RWPE1 (cell line): Measurements from ENCODE around the gene PIK3R1.
A peak's percentile ranks its signal among the peaks of the same experiment; 100 is the strongest.

Experiments used
- CTCF ChIA-PET: fragments of 350-600 bp; sonication (Branson Sonifier 250); formaldehyde crosslinking; extraction: SDS; loops from one replicate; lab custom pipeline; 2021; lab: Yijun Ruan, JAX
- POLR2A ChIA-PET: fragments of 400-600 bp; formaldehyde crosslinking; extraction: SDS; loops from one replicate; lab custom pipeline; 2020; ENCODE audit warnings: antibody characterized with exemption; ENCODE audit not compliant: low non-redundant PET; lab: Yijun Ruan, JAX
- DNase-seq: peaks from one replicate; pipeline ENCODE4 v3.0.0; 2012; ENCODE audit warnings: low spot score
- H3K27ac ChIP-seq: fragments of 450-650 bp; 2 replicates; pipeline ENCODE4 v1.5.1; 2017
- TF ChIP-seq, protein P1 (sequence below): fragments of 450-650 bp; conservative IDR thresholded peaks from 2 replicates; pipeline ENCODE4 v1.5.1; 2017; ENCODE audit warnings: low read depth, mild to moderate bottlenecking

PIK3R1 gene

GRCh38 chr5:68267066-68267465, 51.5 kb downstream of the PIK3R1 start:
- ChIA-PET POLR2A (no interaction called here), CTCF (interaction anchor here (0.5 kb wide), 1 partner anchor 772 kb away, joined by 3 read pairs; no protein-coding TSS in a partner anchor)
- no peak for DNase-seq
- TF ChIP-seq, protein P1, sequence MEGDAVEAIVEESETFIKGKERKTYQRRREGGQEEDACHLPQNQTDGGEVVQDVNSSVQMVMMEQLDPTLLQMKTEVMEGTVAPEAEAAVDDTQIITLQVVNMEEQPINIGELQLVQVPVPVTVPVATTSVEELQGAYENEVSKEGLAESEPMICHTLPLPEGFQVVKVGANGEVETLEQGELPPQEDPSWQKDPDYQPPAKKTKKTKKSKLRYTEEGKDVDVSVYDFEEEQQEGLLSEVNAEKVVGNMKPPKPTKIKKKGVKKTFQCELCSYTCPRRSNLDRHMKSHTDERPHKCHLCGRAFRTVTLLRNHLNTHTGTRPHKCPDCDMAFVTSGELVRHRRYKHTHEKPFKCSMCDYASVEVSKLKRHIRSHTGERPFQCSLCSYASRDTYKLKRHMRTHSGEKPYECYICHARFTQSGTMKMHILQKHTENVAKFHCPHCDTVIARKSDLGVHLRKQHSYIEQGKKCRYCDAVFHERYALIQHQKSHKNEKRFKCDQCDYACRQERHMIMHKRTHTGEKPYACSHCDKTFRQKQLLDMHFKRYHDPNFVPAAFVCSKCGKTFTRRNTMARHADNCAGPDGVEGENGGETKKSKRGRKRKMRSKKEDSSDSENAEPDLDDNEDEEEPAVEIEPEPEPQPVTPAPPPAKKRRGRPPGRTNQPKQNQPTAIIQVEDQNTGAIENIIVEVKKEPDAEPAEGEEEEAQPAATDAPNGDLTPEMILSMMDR = no peak
- H3K27ac ChIP-seq = no peak overlapping the region

DNA sequence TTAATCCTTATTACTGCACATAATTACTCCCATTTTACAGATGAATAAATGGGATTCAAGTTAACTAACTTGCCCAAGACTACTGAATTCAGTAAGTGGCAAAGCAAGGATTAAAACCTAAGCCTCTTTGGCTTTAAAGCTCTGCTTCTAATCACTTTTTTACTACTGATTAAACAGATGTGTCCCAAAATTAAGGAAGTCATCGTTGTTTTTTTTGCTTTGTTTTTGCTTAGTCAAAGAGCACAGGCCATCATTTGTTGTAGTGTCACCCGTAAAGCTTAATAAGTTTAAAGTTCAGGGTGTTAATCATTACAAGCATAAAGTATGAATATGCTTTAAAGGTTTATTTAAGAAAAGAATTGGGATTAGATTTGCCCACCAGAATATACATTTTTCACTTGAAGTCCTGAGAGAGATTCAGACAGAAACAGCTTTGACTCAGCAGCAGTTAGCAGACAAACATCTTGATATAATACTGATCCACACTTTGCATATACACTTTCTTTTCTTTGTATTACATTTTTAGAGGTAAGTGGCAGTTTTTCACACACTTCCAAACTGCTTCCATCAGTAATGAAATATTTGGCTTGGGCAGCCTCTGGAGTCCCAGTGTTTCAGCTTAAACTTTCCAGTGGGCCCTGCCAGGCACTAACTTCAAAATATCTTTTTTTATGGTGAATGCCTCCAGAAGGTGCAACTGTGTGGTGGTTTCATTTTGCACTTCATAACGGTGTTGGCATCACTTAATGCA, 52.7 kb downstream of the PIK3R1 start:
- TF ChIP-seq, protein P1 = no peak
- CTCF ChIA-PET = interaction anchor here (0.6 to 0.7 kb wide), 2 partner anchors 1022 to 1028 kb away, joined by 4 to 8 read pairs; no protein-coding TSS in a partner anchor
- H3K27ac ChIP-seq = peak overlapping the region; percentile 65
- DNase-seq = no peak
- POLR2A ChIA-PET = no interaction called here

GRCh38 chr5:68268852-68269130, 53.2 kb downstream of the PIK3R1 start:
- H3K27ac ChIP-seq = peak overlapping the region; percentile 65
- TF ChIP-seq, protein P1 = no peak
- ChIA-PET POLR2A (no interaction called here), CTCF (no interaction called here)
- no peak for DNase-seq

DNA sequence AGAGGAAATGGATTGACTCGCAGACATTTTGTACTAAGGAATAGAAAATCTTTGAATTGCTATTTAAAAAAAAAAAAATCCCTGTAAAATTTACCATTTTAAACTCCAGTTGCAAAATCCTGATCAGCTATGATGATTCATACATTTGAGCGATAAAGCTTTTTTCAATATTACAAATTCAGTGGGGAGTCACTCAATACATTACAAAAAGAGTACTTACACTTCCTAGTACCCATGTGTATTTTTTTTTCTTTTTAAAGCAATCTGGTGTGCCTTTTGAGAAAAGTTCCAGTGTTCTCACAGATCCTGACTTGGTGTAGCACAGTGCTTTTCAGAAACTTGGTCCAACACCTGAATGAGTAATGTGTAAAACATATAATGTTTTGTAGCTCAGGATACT, 54.3 kb downstream of the PIK3R1 start:
- POLR2A ChIA-PET = no interaction called here
- TF ChIP-seq, protein P1 = no peak
- no peak for DNase-seq
- CTCF ChIA-PET = interaction anchor here (0.6 to 1.5 kb wide), 5 partner anchors 17 to 1024 kb away, joined by 3 to 7 read pairs (median 5); no protein-coding TSS in a partner anchor
- no peak overlapping the region for H3K27ac ChIP-seq

DNA sequence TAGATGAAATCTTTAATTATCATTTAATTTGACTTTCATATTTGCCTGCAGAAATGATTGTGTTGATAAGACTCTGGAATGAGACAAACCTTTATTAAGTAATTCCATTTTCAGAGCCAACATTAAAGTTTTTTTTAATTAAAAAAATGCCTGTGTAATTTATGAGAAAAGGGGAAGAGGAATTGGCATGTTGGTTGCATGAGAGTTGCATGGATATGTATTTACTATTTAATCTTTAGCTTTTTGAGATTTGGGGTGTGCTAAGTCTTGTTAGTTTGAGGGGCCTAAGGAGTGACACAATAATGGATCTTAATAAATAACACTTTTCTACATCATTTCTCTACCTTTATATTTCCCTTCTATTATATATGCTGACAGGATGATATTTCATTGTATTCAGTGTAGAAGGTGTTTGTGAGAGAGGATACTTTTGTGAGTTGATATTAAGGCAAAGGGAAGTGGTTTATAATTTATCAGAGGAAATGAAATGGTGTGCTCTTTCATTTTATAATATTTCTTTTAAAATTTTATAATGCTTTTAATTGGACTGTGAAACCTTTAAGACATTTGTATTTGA, 54.9 kb downstream of the PIK3R1 start:
- ChIA-PET POLR2A (no interaction called here), CTCF (interaction anchor here (0.7 to 1.5 kb wide), 4 partner anchors 16 to 1025 kb away, joined by 4 to 7 read pairs (median 5); no protein-coding TSS in a partner anchor)
- H3K27ac ChIP-seq = no peak overlapping the region
- TF ChIP-seq, protein P1 = no peak
- DNase-seq = no peak

DNA sequence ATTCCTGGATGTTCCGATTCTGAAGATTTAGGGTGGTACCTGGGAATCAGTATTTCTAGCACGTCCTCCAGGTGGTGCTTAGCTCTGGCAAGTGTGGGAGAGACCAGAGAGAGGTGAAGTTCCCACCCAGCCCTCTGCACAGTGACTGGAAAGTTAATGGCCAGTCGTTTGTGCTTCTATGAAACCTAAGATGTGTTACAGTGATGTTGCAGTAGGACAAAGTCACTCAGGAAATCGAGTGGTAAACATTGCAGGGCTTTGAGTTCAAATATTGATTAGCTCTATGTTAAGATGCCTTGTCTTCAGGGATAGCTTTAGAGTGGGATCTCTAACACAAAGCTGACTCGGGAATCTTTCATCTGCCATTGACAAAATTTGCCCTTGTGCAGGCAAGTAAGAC, 55.6 kb downstream of the PIK3R1 start:
- TF ChIP-seq, protein P1 = no peak
- no peak for DNase-seq
- ChIA-PET POLR2A (no interaction called here), CTCF (interaction anchor here (0.6 to 1.2 kb wide), 2 partner anchors 15 to 1082 kb away, joined by 3 read pairs; no protein-coding TSS in a partner anchor)
- no peak overlapping the region for H3K27ac ChIP-seq
